GM23338 (cell line): ENCODE measurements around the gene RNF220.

Experiments used
- CREB1 ChIP-seq: fragments of 250-450 bp; sonication (Bioruptor Pico); IDR thresholded peaks from 2 replicates; pipeline ENCODE4 v1.5.0; 2020; ENCODE audit warnings: low read depth, mild to moderate bottlenecking, moderate library complexity
- CTCF ChIP-seq, 2 experiments: fragments of 200-600 bp in 1 of 2; sonication (generic) in 1 of 2; conservative IDR thresholded peaks; 2 replicates each; pipeline versions ENCODE4 v1.5.1 to v1.6.1; 2016 to 2017; ENCODE audit warnings: antibody characterized with exemption in 2 of 2, low read depth in 2 of 2, mild to moderate bottlenecking in 2 of 2, moderate library complexity in 1 of 2
- EZH2phosphoT487 ChIP-seq: fragments of 200-600 bp; sonication (generic); IDR thresholded peaks from one replicate; pipeline ENCODE4 v1.8.1; 2018; ENCODE audit warnings: antibody characterized with exemption; ENCODE audit not compliant: unreplicated experiment
- POLR2AphosphoS5 ChIP-seq: IDR thresholded peaks from 2 replicates; pipeline ENCODE4 v1.6.1; 2016; ENCODE audit warnings: antibody characterized with exemption, low read depth
- ZNF114 ChIP-seq: fragments of 250-450 bp; sonication (Bioruptor Pico); IDR thresholded peaks from 2 replicates; pipeline ENCODE4 v1.5.0; 2020; ENCODE audit warnings: mild to moderate bottlenecking, moderate library complexity
- TF ChIP-seq, protein P1 (sequence below): IDR thresholded peaks from one replicate; pipeline ENCODE4 v1.6.1; 2018; ENCODE audit warnings: antibody characterized with exemption; ENCODE audit not compliant: unreplicated experiment
- TF ChIP-seq, protein P2 (sequence below): IDR thresholded peaks from 2 replicates; pipeline ENCODE4 v1.6.1; 2016; ENCODE audit warnings: antibody characterized with exemption

DNA sequence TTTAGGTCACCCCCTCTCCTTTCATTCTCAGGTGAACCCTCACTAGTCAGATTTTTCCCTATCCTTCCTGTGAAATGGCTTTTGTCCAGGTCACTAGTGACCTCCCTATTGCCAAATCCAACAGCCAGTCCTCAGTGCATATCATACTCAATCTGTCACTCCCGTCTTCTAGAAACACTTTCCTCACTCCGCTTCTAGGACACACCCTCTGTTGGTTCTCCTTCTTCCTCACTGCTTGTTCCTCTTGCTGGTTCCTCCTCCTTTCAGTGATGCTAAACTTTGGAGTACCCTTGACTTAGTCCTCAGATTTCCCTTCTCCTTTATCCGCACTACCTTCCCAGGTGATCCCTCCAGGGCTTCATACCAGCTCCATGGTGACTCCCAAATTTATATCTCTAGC lies 94.3 kb downstream of the RNF220 start:
- no peak for TF ChIP-seq EZH2phosphoT487
- no peak for TF ChIP-seq CTCF (conservative IDR thresholded peaks at IDR 0.05; ENCODE audit: low read depth in 2 of 2)
- no peak for TF ChIP-seq POLR2AphosphoS5
- no peak for TF ChIP-seq CREB1 (CRISPR knock-in tag)
- TF ChIP-seq, protein P1, sequence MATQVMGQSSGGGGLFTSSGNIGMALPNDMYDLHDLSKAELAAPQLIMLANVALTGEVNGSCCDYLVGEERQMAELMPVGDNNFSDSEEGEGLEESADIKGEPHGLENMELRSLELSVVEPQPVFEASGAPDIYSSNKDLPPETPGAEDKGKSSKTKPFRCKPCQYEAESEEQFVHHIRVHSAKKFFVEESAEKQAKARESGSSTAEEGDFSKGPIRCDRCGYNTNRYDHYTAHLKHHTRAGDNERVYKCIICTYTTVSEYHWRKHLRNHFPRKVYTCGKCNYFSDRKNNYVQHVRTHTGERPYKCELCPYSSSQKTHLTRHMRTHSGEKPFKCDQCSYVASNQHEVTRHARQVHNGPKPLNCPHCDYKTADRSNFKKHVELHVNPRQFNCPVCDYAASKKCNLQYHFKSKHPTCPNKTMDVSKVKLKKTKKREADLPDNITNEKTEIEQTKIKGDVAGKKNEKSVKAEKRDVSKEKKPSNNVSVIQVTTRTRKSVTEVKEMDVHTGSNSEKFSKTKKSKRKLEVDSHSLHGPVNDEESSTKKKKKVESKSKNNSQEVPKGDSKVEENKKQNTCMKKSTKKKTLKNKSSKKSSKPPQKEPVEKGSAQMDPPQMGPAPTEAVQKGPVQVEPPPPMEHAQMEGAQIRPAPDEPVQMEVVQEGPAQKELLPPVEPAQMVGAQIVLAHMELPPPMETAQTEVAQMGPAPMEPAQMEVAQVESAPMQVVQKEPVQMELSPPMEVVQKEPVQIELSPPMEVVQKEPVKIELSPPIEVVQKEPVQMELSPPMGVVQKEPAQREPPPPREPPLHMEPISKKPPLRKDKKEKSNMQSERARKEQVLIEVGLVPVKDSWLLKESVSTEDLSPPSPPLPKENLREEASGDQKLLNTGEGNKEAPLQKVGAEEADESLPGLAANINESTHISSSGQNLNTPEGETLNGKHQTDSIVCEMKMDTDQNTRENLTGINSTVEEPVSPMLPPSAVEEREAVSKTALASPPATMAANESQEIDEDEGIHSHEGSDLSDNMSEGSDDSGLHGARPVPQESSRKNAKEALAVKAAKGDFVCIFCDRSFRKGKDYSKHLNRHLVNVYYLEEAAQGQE = no peak
- TF ChIP-seq, protein P2, sequence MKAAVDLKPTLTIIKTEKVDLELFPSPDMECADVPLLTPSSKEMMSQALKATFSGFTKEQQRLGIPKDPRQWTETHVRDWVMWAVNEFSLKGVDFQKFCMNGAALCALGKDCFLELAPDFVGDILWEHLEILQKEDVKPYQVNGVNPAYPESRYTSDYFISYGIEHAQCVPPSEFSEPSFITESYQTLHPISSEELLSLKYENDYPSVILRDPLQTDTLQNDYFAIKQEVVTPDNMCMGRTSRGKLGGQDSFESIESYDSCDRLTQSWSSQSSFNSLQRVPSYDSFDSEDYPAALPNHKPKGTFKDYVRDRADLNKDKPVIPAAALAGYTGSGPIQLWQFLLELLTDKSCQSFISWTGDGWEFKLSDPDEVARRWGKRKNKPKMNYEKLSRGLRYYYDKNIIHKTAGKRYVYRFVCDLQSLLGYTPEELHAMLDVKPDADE = no peak
- no peak for TF ChIP-seq ZNF114
